ENCODE data around the gene ERICH6B.
"Not testable (repeated sequence)": the region's sequence is repeated elsewhere in the genome, so short reads cannot be mapped to it uniquely, and the experiment has no call there.

The ERICH6B gene

GRCh38 chr13:45615501-45616101 is at the start of gene ERICH6B:
ERICH6B (minus strand) TSS chr13:45615739; CDS start chr13:45597005, 18,734 bp downstream.
- DNase-seq (ENCODE audit: low read depth) = no peak

- DNase-seq (ENCODE audit: low read depth) = not testable (repeated sequence)
Observed at GRCh38 chr13:45662903-45663302, 47.4 kb upstream of the ERICH6B start.

- DNase-seq (ENCODE audit: low read depth) = no peak
Observed at GRCh38 chr13:45662162-45662561, 46.6 kb upstream of the ERICH6B start.

GRCh38 chr13:45660458-45660857 is 44.9 kb upstream of the ERICH6B start:
- not testable (repeated sequence) for DNase-seq (ENCODE audit: low read depth)

- DNase-seq (ENCODE audit: low read depth) = no peak
Observed at GRCh38 chr13:45659536-45659935, 44.0 kb upstream of the ERICH6B start.

- DNase-seq (ENCODE audit: low read depth) = peak; percentile 58
Observed at GRCh38 chr13:45658586-45659235, 43.2 kb upstream of the ERICH6B start.

- DNase-seq (ENCODE audit: low read depth) = no peak
Observed at GRCh38 chr13:45654633-45655349, 39.3 kb upstream of the ERICH6B start.

GRCh38 chr13:45645263-45645662 is 29.7 kb upstream of the ERICH6B start:
- DNase-seq (ENCODE audit: low read depth) = not testable (repeated sequence)

- not testable (repeated sequence) for DNase-seq (ENCODE audit: low read depth)
Observed at GRCh38 chr13:45642159-45642558, 26.6 kb upstream of the ERICH6B start.

GRCh38 chr13:45635291-45635690 is 19.8 kb upstream of the ERICH6B start:
- not testable (repeated sequence) for DNase-seq (ENCODE audit: low read depth)

GRCh38 chr13:45630791-45631190 is 15.3 kb upstream of the ERICH6B start:
- no peak for DNase-seq (ENCODE audit: low read depth)

- no peak for DNase-seq (ENCODE audit: low read depth)
Observed at GRCh38 chr13:45629940-45630339, 14.4 kb upstream of the ERICH6B start.

GRCh38 chr13:45628094-45628493 is 12.6 kb upstream of the ERICH6B start:
- DNase-seq (ENCODE audit: low read depth) = no peak

GRCh38 chr13:45627656-45628055 is 12.1 kb upstream of the ERICH6B start:
- DNase-seq (ENCODE audit: low read depth) = no peak

GRCh38 chr13:45626731-45627374 is 11.3 kb upstream of the ERICH6B start:
- DNase-seq (ENCODE audit: low read depth) = no peak

GRCh38 chr13:45623516-45624090 is 8.1 kb upstream of the ERICH6B start:
- no peak for DNase-seq (ENCODE audit: low read depth)

GRCh38 chr13:45621950-45622349 is 6.4 kb upstream of the ERICH6B start:
- DNase-seq (ENCODE audit: low read depth) = no peak

GRCh38 chr13:45607931-45608330 is 7.6 kb downstream of the ERICH6B start:
- no peak for DNase-seq (ENCODE audit: low read depth)

- DNase-seq (ENCODE audit: low read depth) = no peak
Observed at GRCh38 chr13:45604892-45605291, 10.6 kb downstream of the ERICH6B start.

- DNase-seq (ENCODE audit: low read depth) = no peak
Observed at GRCh38 chr13:45603338-45603737, 12.2 kb downstream of the ERICH6B start.

- no peak for DNase-seq (ENCODE audit: low read depth)
Observed at GRCh38 chr13:45602183-45603170, 13.1 kb downstream of the ERICH6B start.
